Progenitor cell of endocrine pancreas (in vitro differentiated cells): ENCODE data around the gene CEACAM4. TPM values are rescaled to one million over a fixed set of nuclear protein-coding genes. Genes with fewer than 3 reads are reported as not detected.

Experiments used
- DNase-seq: peaks from one replicate; pipeline ENCODE4 v3.0.0; 2021; ENCODE audit warnings: low spot score; ENCODE audit not compliant: unreplicated experiment
- H3K27ac Mint-ChIP-seq: 2 replicates; pipeline ENCODE4 v1.8.0; 2021; ENCODE audit warnings: mild to moderate bottlenecking, moderate library complexity, mixed read lengths
- H3K27me3 Mint-ChIP-seq: 2 replicates; pipeline ENCODE4 v1.8.0; 2021; ENCODE audit warnings: mixed read lengths
- H3K36me3 Mint-ChIP-seq: 2 replicates; pipeline ENCODE4 v1.8.0; 2022; ENCODE audit warnings: mixed read lengths; ENCODE audit not compliant: insufficient read depth
- H3K4me1 Mint-ChIP-seq: 2 replicates; pipeline ENCODE4 v1.8.0; 2021; ENCODE audit warnings: low read depth, mixed read lengths
- H3K4me3 Mint-ChIP-seq: 2 replicates; pipeline ENCODE4 v1.8.0; 2021; ENCODE audit warnings: low read depth, mild to moderate bottlenecking, moderate library complexity, mixed read lengths
- H3K9me3 Mint-ChIP-seq: 2 replicates; pipeline ENCODE4 v1.8.0; 2021; ENCODE audit warnings: low read depth, mixed read lengths
- CTCF ChIP-seq: fragments of 200-600 bp; sonication (generic); IDR thresholded peaks from one replicate; pipeline ENCODE4 v1.5.0; 2021; ENCODE audit warnings: antibody characterized with exemption, mild to moderate bottlenecking; ENCODE audit not compliant: unreplicated experiment
- total RNA-seq: library from RNA; stranded (reverse); gene quantifications from 2 replicates; pipeline ENCODE4 v1.2.1, GENCODE V29; 2021

Gene CEACAM4
- total RNA-seq, 1 donor from 2014 or later, result not detected

GRCh38 chr19:41619018-41619556 is 7.8 kb downstream of the CEACAM4 start:
- H3K27me3 Mint-ChIP-seq, result no peaks in the 10 kb centered on the region
- peaks cover 42% of the 10 kb centered on the region for H3K9me3 Mint-ChIP-seq
- TF ChIP-seq CTCF, result no peak
- no peak overlapping the region for H3K4me3 Mint-ChIP-seq
- no peak overlapping the region for H3K27ac Mint-ChIP-seq
- no peaks in the 10 kb centered on the region for H3K36me3 Mint-ChIP-seq
- H3K4me1 Mint-ChIP-seq, result no peaks in the 10 kb centered on the region
- DNase-seq, result no peak

- Mint-ChIP-seq H3K4me3 (no peak overlapping the region), H3K27me3 (no peaks in the 10 kb centered on the region), H3K4me1 (no peaks in the 10 kb centered on the region), H3K36me3 (no peaks in the 10 kb centered on the region), H3K9me3 (peaks cover 46% of the 10 kb centered on the region), H3K27ac (no peak overlapping the region)
- DNase-seq, result no peak
- no peak for TF ChIP-seq CTCF
These were observed 8.7 kb downstream of the CEACAM4 start for GRCh38 chr19:41617941-41618730.

GRCh38 chr19:41616792-41617621 is 9.9 kb downstream of the CEACAM4 start:
- no peak for TF ChIP-seq CTCF
- H3K4me1 Mint-ChIP-seq, result no peaks in the 10 kb centered on the region
- H3K9me3 Mint-ChIP-seq, result peaks cover 46% of the 10 kb centered on the region
- no peak for DNase-seq
- no peak overlapping the region for H3K4me3 Mint-ChIP-seq
- H3K27me3 Mint-ChIP-seq, result no peaks in the 10 kb centered on the region
- no peak overlapping the region for H3K27ac Mint-ChIP-seq
- no peaks in the 10 kb centered on the region for H3K36me3 Mint-ChIP-seq

GRCh38 chr19:41615207-41615606 is 11.7 kb downstream of the CEACAM4 start:
- H3K36me3 Mint-ChIP-seq, result no peaks in the 10 kb centered on the region
- H3K4me1 Mint-ChIP-seq, result no peaks in the 10 kb centered on the region
- H3K27ac Mint-ChIP-seq, result no peak overlapping the region
- TF ChIP-seq CTCF, result no peak
- no peak overlapping the region for H3K4me3 Mint-ChIP-seq
- H3K27me3 Mint-ChIP-seq, result no peaks in the 10 kb centered on the region
- H3K9me3 Mint-ChIP-seq, result peaks cover 52% of the 10 kb centered on the region
- DNase-seq, result no peak

GRCh38 chr19:41612483-41612882 is 14.4 kb downstream of the CEACAM4 start:
- H3K27me3 Mint-ChIP-seq, result no peaks in the 10 kb centered on the region
- no peak overlapping the region for H3K4me3 Mint-ChIP-seq
- no peak overlapping the region for H3K27ac Mint-ChIP-seq
- no peak for DNase-seq
- TF ChIP-seq CTCF, result no peak
- H3K9me3 Mint-ChIP-seq, result peaks cover 64% of the 10 kb centered on the region
- H3K36me3 Mint-ChIP-seq, result no peaks in the 10 kb centered on the region
- H3K4me1 Mint-ChIP-seq, result no peaks in the 10 kb centered on the region
